Smooth muscle cell (in vitro differentiated cells): ENCODE measurements around the gene ZDHHC16. TPM values are rescaled to one million over a fixed set of nuclear protein-coding genes. Genes with fewer than 3 reads are reported as not detected.

Experiments used
- DNase-seq: peaks from one replicate; lab custom pipeline; 2025; ENCODE audit not compliant: unreplicated experiment; lab: John Stamatoyannopoulos, UW
- H2AFZ ChIP-seq: fragments of 200-600 bp; sonication (generic); 2 replicates; pipeline ENCODE4 v1.6.0; 2016; ENCODE audit warnings: antibody characterized with exemption, low read depth, mild to moderate bottlenecking
- H3F3A ChIP-seq: fragments of 200-600 bp; sonication (generic); 2 replicates; pipeline ENCODE4 v1.6.0; 2017; ENCODE audit warnings: antibody characterized with exemption, low read depth
- H3K27ac ChIP-seq: fragments of 200-600 bp; sonication (generic); 2 replicates; pipeline ENCODE4 v1.5.1; 2016; ENCODE audit warnings: low read depth, mild to moderate bottlenecking
- H3K27me3 ChIP-seq: fragments of 200-600 bp; sonication (generic); 2 replicates; pipeline ENCODE4 v1.6.1; 2016; ENCODE audit warnings: low read depth, mild to moderate bottlenecking
- H3K36me3 ChIP-seq: fragments of 200-600 bp; sonication (generic); 2 replicates; pipeline ENCODE4 v1.5.1; 2016; ENCODE audit warnings: low read depth
- H3K4me1 ChIP-seq: fragments of 200-600 bp; sonication (generic); 2 replicates; pipeline ENCODE4 v1.5.1; 2016; ENCODE audit warnings: low read depth
- H3K4me2 ChIP-seq: fragments of 200-600 bp; sonication (generic); 2 replicates; pipeline ENCODE4 v1.6.0; 2016; ENCODE audit warnings: mild to moderate bottlenecking
- H3K4me3 ChIP-seq: fragments of 200-600 bp; sonication (generic); 2 replicates; pipeline ENCODE4 v1.5.1; 2016; ENCODE audit warnings: mild to moderate bottlenecking
- H3K79me2 ChIP-seq: fragments of 200-600 bp; sonication (generic); 2 replicates; pipeline ENCODE4 v1.6.0; 2016; ENCODE audit warnings: low read depth, mild to moderate bottlenecking
- H3K9ac ChIP-seq: fragments of 200-600 bp; sonication (generic); 2 replicates; pipeline ENCODE4 v1.6.0; 2016; ENCODE audit warnings: low read depth
- H3K9me3 ChIP-seq: fragments of 200-600 bp; sonication (generic); replicated peaks from 2 replicates; pipeline ENCODE4 v1.5.1; 2016; ENCODE audit warnings: low read depth
- H4K20me1 ChIP-seq: fragments of 200-600 bp; sonication (generic); 2 replicates; pipeline ENCODE4 v1.6.0; 2016; ENCODE audit warnings: low read depth
- CTCF ChIP-seq: fragments of 200-600 bp; sonication (generic); IDR thresholded peaks from 2 replicates; pipeline ENCODE4 v1.5.1; 2017; ENCODE audit warnings: borderline replicate concordance, mild to moderate bottlenecking, antibody characterized with exemption; ENCODE audit not compliant: insufficient read depth, poor library complexity, severe bottlenecking
- WGBS: methylation state at CpG from one replicate; pipeline ENCODE4 v1.1.7; 2016; ENCODE audit warnings: low lambda C conversion rate; 5-methylcytosine and 5-hydroxymethylcytosine counted together
- polyA plus RNA-seq: library from polyadenylated mRNA; unstranded; fragments of >200 nt; fragmentation: Nextera tagmentation; extraction: Ambion mirVana; gene quantifications from 2 replicates; pipeline ENCODE4 v1.2.1, GENCODE V29; 2016
- total RNA-seq: library from RNA; depleted of rRNA; stranded (reverse); fragments of >200 nt; gene quantifications from 2 replicates; pipeline ENCODE4 v1.2.3, GENCODE V29; 2014

Gene ZDHHC16
- total and polyA plus RNA-seq, 2 experiments from 2014 or later = 50.3 to 73.3 TPM

- Histone ChIP-seq H3F3A (peaks cover 27% of the 10 kb centered on the region), H3K9me3 (no peaks in the 10 kb centered on the region), H3K27me3 (no peaks in the 10 kb centered on the region), H3K9ac (no peak overlapping the region), H3K4me1 (no peaks in the 10 kb centered on the region), H3K4me3 (no peak overlapping the region), H3K27ac (peak overlapping the region; percentile 19), H3K4me2 (no peak overlapping the region), H2AFZ (no peak overlapping the region), H3K36me3 (peaks cover 10% of the 10 kb centered on the region), H4K20me1 (peaks cover 44% of the 10 kb centered on the region), H3K79me2 (peaks cover 4% of the 10 kb centered on the region)
- TF ChIP-seq CTCF = no peak
- DNase-seq = no peak
- WGBS = 77% methylated on average over 3 of the region's 3 CpGs
Measured at GRCh38 chr10:97456686-97457065, 10.7 kb downstream of the ZDHHC16 start.

- no peaks in the 10 kb centered on the region for H3K79me2 ChIP-seq
- WGBS = 98% methylated on average over 7 of the region's 7 CpGs
Measured at GRCh38 chr10:97459111-97459510, 13.1 kb downstream of the ZDHHC16 start.

GRCh38 chr10:97459933-97460332 is 14.0 kb downstream of the ZDHHC16 start:
- no peak overlapping the region for H3K9ac ChIP-seq
- no peak overlapping the region for H2AFZ ChIP-seq
- H3K27ac ChIP-seq = no peak overlapping the region
- no peak overlapping the region for H3K4me3 ChIP-seq
- no peak overlapping the region for H3K4me2 ChIP-seq
- no peaks in the 10 kb centered on the region for H3K27me3 ChIP-seq
- H3K36me3 ChIP-seq = peaks cover 15% of the 10 kb centered on the region
- WGBS = 88% methylated on average over 7 of the region's 7 CpGs
- TF ChIP-seq CTCF = no peak
- H3F3A ChIP-seq = peaks cover 39% of the 10 kb centered on the region
- H3K79me2 ChIP-seq = no peaks in the 10 kb centered on the region
- H3K9me3 ChIP-seq = no peaks in the 10 kb centered on the region
- H3K4me1 ChIP-seq = no peaks in the 10 kb centered on the region
- peaks cover 13% of the 10 kb centered on the region for H4K20me1 ChIP-seq
- no peak for DNase-seq

More at GRCh38 chr10:97459111-97459510, 13.1 kb downstream of the ZDHHC16 start:
- no peak for DNase-seq
- Histone ChIP-seq H3K4me1 (no peaks in the 10 kb centered on the region), H3K9ac (no peak overlapping the region), H4K20me1 (peaks cover 21% of the 10 kb centered on the region), H3K36me3 (peaks cover 15% of the 10 kb centered on the region), H3K27ac (no peak overlapping the region), H3K4me2 (no peak overlapping the region), H3K4me3 (no peak overlapping the region), H3K27me3 (no peaks in the 10 kb centered on the region), H2AFZ (no peak overlapping the region), H3F3A (peaks cover 31% of the 10 kb centered on the region), H3K9me3 (no peaks in the 10 kb centered on the region)
- no peak for TF ChIP-seq CTCF

GRCh38 chr10:97462309-97462708 is 16.3 kb downstream of the ZDHHC16 start:
- DNase-seq = no peak
- H3K27ac ChIP-seq = no peak overlapping the region
- TF ChIP-seq CTCF = no peak
- H3F3A ChIP-seq = peaks cover 24% of the 10 kb centered on the region
- WGBS = 99% methylated on average over 2 of the region's 2 CpGs
- peaks cover 15% of the 10 kb centered on the region for H3K36me3 ChIP-seq
- no peaks in the 10 kb centered on the region for H4K20me1 ChIP-seq
- H3K4me3 ChIP-seq = no peak overlapping the region
- no peak overlapping the region for H3K4me2 ChIP-seq
- no peaks in the 10 kb centered on the region for H3K9me3 ChIP-seq
- no peak overlapping the region for H3K9ac ChIP-seq
- H3K79me2 ChIP-seq = no peaks in the 10 kb centered on the region
- H3K4me1 ChIP-seq = no peaks in the 10 kb centered on the region
- no peak overlapping the region for H2AFZ ChIP-seq
- no peaks in the 10 kb centered on the region for H3K27me3 ChIP-seq
